Neural cell (in vitro differentiated cells): ENCODE measurements around the gene WDR20.

ENCODE experiments used
- CTCF ChIP-seq: fragments of 450-650 bp; IDR thresholded peaks from 2 replicates; pipeline ENCODE4 v1.5.1; 2014; ENCODE audit warnings: antibody characterized with exemption, mild to moderate bottlenecking, moderate library complexity; ENCODE audit not compliant: poor library complexity, severe bottlenecking
- EP300 ChIP-seq: fragments of 450-650 bp; conservative IDR thresholded peaks from 2 replicates; pipeline ENCODE4 v1.6.1; 2014; ENCODE audit warnings: antibody characterized with exemption, mild to moderate bottlenecking, moderate library complexity; ENCODE audit not compliant: poor library complexity, severe bottlenecking
- POLR2AphosphoS5 ChIP-seq: IDR thresholded peaks from 2 replicates; pipeline ENCODE4 v1.6.1; 2012
- REST ChIP-seq: IDR thresholded peaks from 2 replicates; pipeline ENCODE4 v1.6.1; 2012; ENCODE audit warnings: borderline replicate concordance
- TAF1 ChIP-seq: IDR thresholded peaks from 2 replicates; pipeline ENCODE4 v1.6.1; 2012; ENCODE audit warnings: low read depth

- TF ChIP-seq EP300: no peak
- no peak for TF ChIP-seq CTCF
- TF ChIP-seq TAF1: no peak
- TF ChIP-seq REST: no peak
- no peak for TF ChIP-seq POLR2AphosphoS5
Observed at GRCh38 chr14:102121567-102121966, 18.1 kb upstream of the WDR20 start.
